Smooth muscle cell of the umbilical artery (primary cell): ENCODE measurements around the gene SLC2A9. TPM values are rescaled to one million over a fixed set of nuclear protein-coding genes. Genes with fewer than 3 reads are reported as not detected.

Source experiments
- total RNA-seq: library from RNA; depleted of rRNA; stranded (reverse); fragments of >200 nt; gene quantifications from 2 replicates; pipeline ENCODE4 v1.2.3, GENCODE V29; 2014

Gene SLC2A9
- total RNA-seq, result 2.7 and 6.5 TPM in 2 replicates

GRCh38 chr4:10020871-10021652 lies at the start of gene SLC2A9:
SLC2A9 (minus strand) TSS chr4:10021497; CDS start chr4:10021429, 68 bp downstream.

DNA sequence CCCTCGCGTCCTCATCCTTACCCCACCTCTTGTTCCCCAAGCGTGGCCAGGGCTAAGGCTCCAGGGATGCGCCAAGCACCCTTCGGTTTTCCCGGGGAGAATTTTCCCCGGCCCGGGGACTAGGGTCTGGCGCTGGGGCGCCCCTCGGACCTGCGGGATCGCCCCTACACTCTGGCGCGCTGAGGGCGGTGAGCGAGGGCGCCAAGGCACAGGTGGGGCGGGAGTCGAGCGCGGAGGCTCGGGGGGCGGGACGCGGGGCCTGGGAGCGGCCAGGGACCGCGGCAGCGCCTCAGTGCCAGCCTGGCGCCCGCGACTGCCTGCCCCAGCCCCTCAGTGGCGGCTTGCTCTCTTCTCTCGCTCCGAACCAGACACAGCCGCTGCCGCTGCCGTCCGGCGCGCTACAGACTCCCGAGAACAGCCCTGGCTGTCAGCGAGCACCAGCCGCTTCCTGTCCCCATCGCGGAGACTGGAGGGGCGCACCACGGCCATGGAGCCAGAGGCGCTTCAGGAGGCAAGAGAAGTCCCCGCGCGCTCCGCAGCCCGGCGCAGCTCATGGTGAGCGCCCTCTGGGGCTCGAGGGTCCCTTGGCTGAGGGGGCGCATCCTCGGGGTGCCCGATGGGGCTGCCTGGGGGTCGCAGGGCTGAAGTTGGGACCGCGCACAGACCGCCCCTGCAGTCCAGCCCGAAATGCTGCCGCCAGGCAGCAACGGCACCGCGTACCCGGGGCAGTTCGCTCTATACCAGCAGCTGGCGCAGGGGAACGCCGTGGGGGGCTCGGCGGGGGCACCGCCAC lies 239.8 kb downstream of the SLC2A9 start, which contains the start of gene DRD5:
Gene DRD5 (plus strand): TSS at position 292 of the 793 bp plus-strand sequence. CDS start 396 bp downstream, at position 688.

Other genes starting within 250 kb of the SLC2A9 start
- not detected in 2 replicates for gene DRD5, start 239.9 kb downstream of the SLC2A9 start, total RNA-seq
- 352 and 727 TPM in 2 replicates for gene WDR1, start 95.3 kb upstream of the SLC2A9 start, total RNA-seq